ENCODE data around the gene TCF7L1. TPM values are rescaled to one million over a fixed set of nuclear protein-coding genes. Genes with fewer than 3 reads are reported as not detected.

Gene TCF7L1
- total and polyA plus RNA-seq, 9 of the 15 experiments (the other 6 are each of a cell fraction or from before 2014, with no cell fraction given) = 0.03 to 0.11 (median 0.07) TPM; not detected in 5

- no peak for TF ChIP-seq ZNF740 (CRISPR knock-in tag; IDR thresholded peaks at IDR 0.05)
- TF ChIP-seq ZNF740 (tag; IDR thresholded peaks at IDR 0.05) = no peak
These were observed 82.5 kb downstream of the TCF7L1 start (continued) for GRCh38 chr2:85215448-85216401.

- Histone ChIP-seq H3K79me2 (ENCODE audit: control insufficient read depth, insufficient read depth, low read length) (no peaks in the 10 kb centered on the region), H3K4me2 (ENCODE audit: insufficient read depth, low read length) (no peak overlapping the region), H3K36me3 (ENCODE audit: control insufficient read depth, insufficient read depth, low read length) (no peaks in the 10 kb centered on the region), H3K9ac (ENCODE audit: insufficient read depth in 1 of 2, low read depth in 2 of 2, low read length in 2 of 2) (no peak overlapping the region), H3K4me3 (no peak overlapping the region), H3K9me3 (replicated peaks; ENCODE audit: control insufficient read depth, insufficient read depth, low read depth, low read length) (no peaks in the 10 kb centered on the region), H2AFZ (ENCODE audit: low read depth, low read length) (no peak overlapping the region), H3K4me1 (replicated peaks in 1 of 2; ENCODE audit: control insufficient read depth in 2 of 2, insufficient read depth in 2 of 2, low read length in 2 of 2) (no peaks in the 10 kb centered on the region), H3K27me3 (ENCODE audit: control insufficient read depth in 2 of 2, insufficient read depth in 2 of 2, low read length in 2 of 2) (peaks cover 47% of the 10 kb centered on the region in 2 experiments), H4K20me1 (replicated peaks; ENCODE audit: control insufficient read depth, insufficient read depth, low read length) (0 out of 2 replicates have a peak, but pooled peaks cover 7% of the 10 kb centered on the region), H3K27ac (ENCODE audit: extremely low read depth, low read depth, low read length) (no peak overlapping the region), H3K9me1 (ENCODE audit: control insufficient read depth, insufficient read depth, low read length) (no peaks in the 10 kb centered on the region)
- DNase-seq (ENCODE audit: extremely low read depth in 1 of 4, low spot score in 3 of 4) = no peak
- intact Hi-C loops (cut with micrococcal nuclease) (no loop called here), in situ Hi-C loops (cut with MboI) (no loop called here)
- ChIA-PET CTCF (ENCODE audit: low intra/inter-chr PET ratio) (no interaction called here), POLR2A (no interaction called here)
- 2% methylated on average over 4 of the region's 4 CpGs for WGBS (ENCODE audit: insufficient coverage, low coverage, missing lambda C conversion rate)
- no peak for FAIRE-seq
- no peak for ATAC-seq
- no TSS peak for BruUV-seq (replicated peaks)
- no peak for TF ChIP-seq TRIM24 (IDR thresholded peaks at IDR 0.05)
- no peak for TF ChIP-seq HLTF (IDR thresholded peaks at IDR 0.05)
- TF ChIP-seq TAF15 (IDR thresholded peaks at IDR 0.05; ENCODE audit: low read depth, low read length) = no peak
- no peak for TF ChIP-seq ZKSCAN3 (CRISPR knock-in tag; IDR thresholded peaks at IDR 0.05)
These were observed 83.7 kb downstream of the TCF7L1 start for GRCh38 chr2:85216927-85217326.

Data from K562 (cell line).